ENCODE results near the gene CLIC5.

- TF ChIP-seq CTCF (IDR thresholded peaks at IDR 0.05) (no peak), EZH2 (IDR thresholded peaks at IDR 0.05; ENCODE audit: borderline replicate concordance, insufficient read depth, low read depth, low read length, poor library complexity, severe bottlenecking) (no peak)
Measured at GRCh38 chr6:45901767-45902650, 113.7 kb downstream of the CLIC5 start.

Data from B cell (primary cell).